ENCODE data around the gene ELMOD3. TPM values are rescaled to one million over a fixed set of nuclear protein-coding genes. Genes with fewer than 3 reads are reported as not detected.
"Not testable (repeated sequence)": the region's sequence is repeated elsewhere in the genome, so short reads cannot be mapped to it uniquely, and the experiment has no call there.

The ELMOD3 gene
- polyA plus RNA-seq, 3 donors = 6.1 to 53.3 (median 7.2) TPM

- H3K4me2 ChIP-seq (replicated peaks; ENCODE audit: extremely low read depth, low read length, poor library complexity, severe bottlenecking) = no peak overlapping the region
- WGBS (ENCODE audit: insufficient coverage) = 94% methylated on average over 3 of the region's 7 CpGs
- no peaks in the 10 kb centered on the region for H3K9me3 ChIP-seq (replicated peaks in 1 of 2; ENCODE audit: control insufficient read depth in 1 of 2, insufficient read depth in 1 of 2, low read length in 2 of 2)
- no peak for TF ChIP-seq CTCF (IDR thresholded peaks at IDR 0.05)
- no peak overlapping the region for H3K4me3 ChIP-seq (replicated peaks in 1 of 3; ENCODE audit: low read depth in 2 of 3, low read length in 3 of 3)
- peaks cover 33 to 47% of the 10 kb centered on the region in 2 donors for H3K36me3 Mint-ChIP-seq
- H3K36me3 ChIP-seq (replicated peaks in 1 of 2; ENCODE audit: control insufficient read depth in 1 of 2, insufficient read depth in 2 of 2, low read length in 2 of 2) = peaks cover 36 to 45% of the 10 kb centered on the region in 2 donors
- no peak overlapping the region for H3K27ac ChIP-seq (ENCODE audit: low read depth in 1 of 2, low read length in 2 of 2)
- H3K79me2 ChIP-seq (ENCODE audit: insufficient read depth, low read length) = peaks cover 5% of the 10 kb centered on the region
- H3K4me3 Mint-ChIP-seq = no peak overlapping the region
- H3K4me1 ChIP-seq (ENCODE audit: control insufficient read depth in 1 of 2, insufficient read depth in 2 of 2, low read length in 2 of 2) = peaks cover 31 to 35% of the 10 kb centered on the region in 2 donors
- H3K4me1 Mint-ChIP-seq = peaks cover 39% of the 10 kb centered on the region
- intact Hi-C loops (cut with micrococcal nuclease) = no loop called here
- H4K20me1 ChIP-seq (ENCODE audit: insufficient read depth, low read length) = peaks cover 41% of the 10 kb centered on the region
- DNase-seq = peak in 1 of 3 donors; percentile 39
- H2AFZ ChIP-seq (ENCODE audit: insufficient read depth, low read depth, low read length, poor library complexity, severe bottlenecking) = no peak overlapping the region
- H3K27ac Mint-ChIP-seq = peak overlapping the region in 3 of 7 donors; percentile 32 to 77 (median 33)
- no peaks in the 10 kb centered on the region for H3K27me3 ChIP-seq (ENCODE audit: control insufficient read depth in 2 of 2, insufficient read depth in 2 of 2, low read length in 2 of 2)
- peaks cover 0 to 4% (median 2%) of the 10 kb centered on the region in 3 donors for H3K27me3 Mint-ChIP-seq (ENCODE audit: low read depth in 3 of 3)
- no peak overlapping the region for H3K9ac ChIP-seq (ENCODE audit: insufficient read depth, low read length, poor library complexity, severe bottlenecking)
- H3K9me3 Mint-ChIP-seq = no peaks in the 10 kb centered on the region
These were observed 42.2 kb upstream of the ELMOD3 start for GRCh38 chr2:85312404-85312803.

- Histone ChIP-seq H3K36me3 (replicated peaks in 1 of 2; ENCODE audit: control insufficient read depth in 1 of 2, insufficient read depth in 2 of 2, low read length in 2 of 2) (peaks cover 50 to 63% of the 10 kb centered on the region in 2 donors), H4K20me1 (ENCODE audit: insufficient read depth, low read length) (peaks cover 65% of the 10 kb centered on the region), H3K4me1 (ENCODE audit: control insufficient read depth in 1 of 2, insufficient read depth in 2 of 2, low read length in 2 of 2) (peaks cover 26 to 30% of the 10 kb centered on the region in 2 donors), H3K9ac (ENCODE audit: insufficient read depth, low read length, poor library complexity, severe bottlenecking) (no peak overlapping the region), H3K4me2 (replicated peaks; ENCODE audit: extremely low read depth, low read length, poor library complexity, severe bottlenecking) (no peak overlapping the region), H3K79me2 (ENCODE audit: insufficient read depth, low read length) (peaks cover 28% of the 10 kb centered on the region), H3K9me3 (replicated peaks in 1 of 2; ENCODE audit: control insufficient read depth in 1 of 2, insufficient read depth in 1 of 2, low read length in 2 of 2) (no peaks in the 10 kb centered on the region), H3K27me3 (ENCODE audit: control insufficient read depth in 2 of 2, insufficient read depth in 2 of 2, low read length in 2 of 2) (no peaks in the 10 kb centered on the region), H3K4me3 (replicated peaks in 1 of 3; ENCODE audit: low read depth in 2 of 3, low read length in 3 of 3) (no peak overlapping the region), H2AFZ (ENCODE audit: insufficient read depth, low read depth, low read length, poor library complexity, severe bottlenecking) (no peak overlapping the region), H3K27ac (ENCODE audit: low read depth in 1 of 2, low read length in 2 of 2) (no peak overlapping the region)
- Mint-ChIP-seq H3K9me3 (no peaks in the 10 kb centered on the region), H3K27ac (peak overlapping the region in 1 of 7 donors; percentile 15), H3K36me3 (peaks cover 47 to 64% of the 10 kb centered on the region in 2 donors), H3K4me3 (no peak overlapping the region), H3K27me3 (ENCODE audit: low read depth in 3 of 3) (peaks cover 0 to 3% (median 0%) of the 10 kb centered on the region in 3 donors), H3K4me1 (peaks cover 34% of the 10 kb centered on the region)
- 92% methylated on average over 5 of the region's 10 CpGs for WGBS (ENCODE audit: insufficient coverage)
- TF ChIP-seq CTCF (IDR thresholded peaks at IDR 0.05) = no peak
- intact Hi-C loops (cut with micrococcal nuclease) = no loop called here
- no peak for DNase-seq
These were observed 39.7 kb upstream of the ELMOD3 start for GRCh38 chr2:85314884-85315242.

- Histone ChIP-seq H3K4me1 (ENCODE audit: control insufficient read depth in 1 of 2, insufficient read depth in 2 of 2, low read length in 2 of 2) (peaks cover 27 to 30% of the 10 kb centered on the region in 2 donors), H4K20me1 (ENCODE audit: insufficient read depth, low read length) (peaks cover 76% of the 10 kb centered on the region), H3K36me3 (replicated peaks in 1 of 2; ENCODE audit: control insufficient read depth in 1 of 2, insufficient read depth in 2 of 2, low read length in 2 of 2) (peaks cover 60 to 74% of the 10 kb centered on the region in 2 donors), H3K79me2 (ENCODE audit: insufficient read depth, low read length) (peaks cover 38% of the 10 kb centered on the region)
- H3K4me1 Mint-ChIP-seq = peaks cover 34% of the 10 kb centered on the region
- peaks cover 56 to 74% of the 10 kb centered on the region in 2 donors for H3K36me3 Mint-ChIP-seq
- H3K27ac Mint-ChIP-seq = peak overlapping the region in 1 of 7 donors; percentile 52
- H2AFZ ChIP-seq (ENCODE audit: insufficient read depth, low read depth, low read length, poor library complexity, severe bottlenecking); H3K4me3 ChIP-seq (replicated peaks in 1 of 3; ENCODE audit: low read depth in 2 of 3, low read length in 3 of 3); H3K9me3 Mint-ChIP-seq; H3K9me3 ChIP-seq (replicated peaks in 1 of 2; ENCODE audit: control insufficient read depth in 1 of 2, insufficient read depth in 1 of 2, low read length in 2 of 2); H3K4me2 ChIP-seq (replicated peaks; ENCODE audit: extremely low read depth, low read length, poor library complexity, severe bottlenecking); H3K27me3 ChIP-seq (ENCODE audit: control insufficient read depth in 2 of 2, insufficient read depth in 2 of 2, low read length in 2 of 2); H3K4me3 Mint-ChIP-seq; H3K27me3 Mint-ChIP-seq (ENCODE audit: low read depth in 3 of 3); intact Hi-C loops (cut with micrococcal nuclease); H3K27ac ChIP-seq (ENCODE audit: low read depth in 1 of 2, low read length in 2 of 2); DNase-seq; H3K9ac ChIP-seq (ENCODE audit: insufficient read depth, low read length, poor library complexity, severe bottlenecking): not testable (repeated sequence)
- WGBS (ENCODE audit: insufficient coverage) = no CpG with 5 or more reads among the region's 5 CpGs
These were observed 38.6 kb upstream of the ELMOD3 start for GRCh38 chr2:85315921-85316320.
